Spleen (tissue), 7 donors: ENCODE measurements around the gene DGAT2.

ENCODE experiments used
- CTCF ChIP-seq, 11 experiments: fragments of 200-600 bp in 7 of 11; fragments of 450-650 bp in 4 of 11; sonication (generic) in 4 of 11; IDR thresholded peaks in 8 of 11; conservative IDR thresholded peaks in 3 of 11; 1 replicate in 7 of 11; 2 replicates in 4 of 11; pipeline versions ENCODE4 v1.4.0 to v1.8.0; 2016 to 2021; ENCODE audit warnings: antibody characterized with exemption in 11 of 11, inconsistent platforms in 4 of 11, mild to moderate bottlenecking in 1 of 11
- POLR2A ChIP-seq, 3 donors: fragments of 450-650 bp; IDR thresholded peaks; one replicate each; pipeline ENCODE4 v1.5.1; 2017; ENCODE audit warnings: antibody characterized with exemption in 3 of 3, mild to moderate bottlenecking in 1 of 3
- POLR2AphosphoS5 ChIP-seq, 3 donors: sonication (generic); formaldehyde crosslinking; IDR thresholded peaks; one replicate each; pipeline ENCODE4 v1.5.1; 2017; ENCODE audit warnings: antibody characterized with exemption in 3 of 3
- donor health status: DM: no; HTN: no; CAD: no; lungs with moderate emphysema.
- donor health status: DM: no; HTN: no; CAD: no.
- donor health status: DM: no; HTN: no; CAD: no.

DNA sequence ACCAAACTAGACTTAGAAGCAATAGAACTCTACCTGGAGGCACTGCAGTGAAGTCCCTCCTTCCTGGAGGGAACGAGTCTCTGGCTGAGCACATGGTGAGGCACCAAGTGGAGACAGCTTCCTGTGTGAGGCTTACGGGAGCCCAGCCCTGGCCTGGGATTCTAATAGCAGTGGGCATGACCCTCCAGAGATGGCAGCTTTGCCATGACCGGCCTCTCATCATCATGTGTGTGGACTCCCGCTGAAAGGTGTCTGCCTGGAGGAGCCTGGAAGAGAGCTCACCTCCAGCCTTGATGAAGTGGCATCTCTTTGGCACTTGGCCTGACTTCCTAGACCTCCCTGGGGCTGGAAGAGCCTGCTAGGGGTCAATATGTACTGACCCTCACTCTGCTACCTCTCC, 8.0 kb downstream of the DGAT2 start:
- no peak for TF ChIP-seq CTCF (IDR thresholded peaks at IDR 0.05 in 8 of 11, conservative IDR thresholded peaks at IDR 0.05 in 3 of 11)
- TF ChIP-seq POLR2A (IDR thresholded peaks at IDR 0.05), result no peak
- no peak for TF ChIP-seq POLR2AphosphoS5 (IDR thresholded peaks at IDR 0.05)
